NCI-H1417 treated with DMSO at 0.1 percent for 48 hours (cell line): ENCODE measurements around the gene BOC.

Experiments
- DNase-seq: peaks from one replicate; lab custom pipeline; 2025; lab: John Stamatoyannopoulos, UW

BOC gene

GRCh38 chr3:113286524-113286923 is 75.2 kb downstream of the BOC start:
- no peak for DNase-seq

- DNase-seq = no peak
Observed at GRCh38 chr3:113287111-113287802, 75.9 kb downstream of the BOC start.

- DNase-seq = no peak
Observed at GRCh38 chr3:113287803-113288648, 76.7 kb downstream of the BOC start.

- no peak for DNase-seq
Observed at GRCh38 chr3:113288881-113289280, 77.5 kb downstream of the BOC start.

- DNase-seq = no peak
Observed at GRCh38 chr3:113291572-113291971, 80.2 kb downstream of the BOC start.

GRCh38 chr3:113292933-113293332 is 81.6 kb downstream of the BOC start:
- no peak for DNase-seq

GRCh38 chr3:113293348-113293747 is 82.0 kb downstream of the BOC start:
- no peak for DNase-seq

GRCh38 chr3:113295463-113295862 is 84.1 kb downstream of the BOC start:
- no peak for DNase-seq

GRCh38 chr3:113297287-113297686 is 85.9 kb downstream of the BOC start:
- DNase-seq = no peak

GRCh38 chr3:113297841-113298240 is 86.5 kb downstream of the BOC start:
- no peak for DNase-seq

GRCh38 chr3:113300596-113300995 is 89.2 kb downstream of the BOC start:
- no peak for DNase-seq

GRCh38 chr3:113304102-113304501 is 92.7 kb downstream of the BOC start:
- DNase-seq = no peak

GRCh38 chr3:113304856-113305540 is 93.6 kb downstream of the BOC start:
- no peak for DNase-seq

- DNase-seq = no peak
Observed at GRCh38 chr3:113310960-113311359, 99.6 kb downstream of the BOC start.

- no peak for DNase-seq
Observed at GRCh38 chr3:113312416-113312815, 101.1 kb downstream of the BOC start.

- no peak for DNase-seq
Observed at GRCh38 chr3:113314923-113315322, 103.6 kb downstream of the BOC start.

- DNase-seq = no peak
Observed at GRCh38 chr3:113329757-113330156, 118.4 kb downstream of the BOC start.

GRCh38 chr3:113330742-113331141 is 119.4 kb downstream of the BOC start:
- no peak for DNase-seq

- no peak for DNase-seq
Observed at GRCh38 chr3:113331187-113331586, 119.8 kb downstream of the BOC start.
